GM23338 (cell line): ENCODE measurements around the gene CAPN10. TPM values are rescaled to one million over a fixed set of nuclear protein-coding genes. Genes with fewer than 3 reads are reported as not detected.

Source experiments
- ATAC-seq: fragments of 200-7000 bp; cut with Tn5 transposase; 3 replicates; pipeline ENCODE4 v1.9.1; 2020
- DNase-seq: peaks from one replicate; pipeline ENCODE4 v3.0.0-alpha.2; 2015; ENCODE audit warnings: low spot score
- H2AFZ ChIP-seq: fragments of 200-600 bp; sonication (generic); 2 replicates; pipeline ENCODE4 v1.8.0; 2016; ENCODE audit warnings: antibody characterized with exemption, mild to moderate bottlenecking, moderate library complexity
- H3F3A ChIP-seq: fragments of 200-600 bp; sonication (generic); replicated peaks from 2 replicates; pipeline ENCODE4 v1.8.0; 2017; ENCODE audit warnings: antibody characterized with exemption, mixed run types, low read depth
- H3K27ac ChIP-seq: fragments of 200-600 bp; sonication (generic); 2 replicates; pipeline ENCODE4 v1.6.1; 2016; ENCODE audit warnings: low read depth
- H3K27me3 ChIP-seq: fragments of 200-600 bp; sonication (generic); 2 replicates; pipeline ENCODE4 v1.8.0; 2016; ENCODE audit warnings: mild to moderate bottlenecking, mixed run types, moderate library complexity; ENCODE audit not compliant: insufficient read depth
- H3K36me3 ChIP-seq: fragments of 200-600 bp; sonication (generic); 2 replicates; pipeline ENCODE4 v1.8.0; 2016; ENCODE audit warnings: mild to moderate bottlenecking; ENCODE audit not compliant: insufficient read depth
- H3K4me1 ChIP-seq: fragments of 200-600 bp; sonication (generic); 2 replicates; pipeline ENCODE4 v1.8.0; 2016; ENCODE audit warnings: mild to moderate bottlenecking, moderate library complexity; ENCODE audit not compliant: insufficient read depth
- H3K4me2 ChIP-seq: fragments of 200-600 bp; sonication (generic); 2 replicates; pipeline ENCODE4 v1.7.1; 2017; ENCODE audit warnings: mixed run types
- H3K4me3 ChIP-seq: fragments of 200-600 bp; sonication (generic); 2 replicates; pipeline ENCODE4 v1.6.1; 2016; ENCODE audit warnings: mixed run types
- H3K79me2 ChIP-seq: fragments of 200-600 bp; sonication (generic); replicated peaks from 2 replicates; pipeline ENCODE4 v1.8.0; 2017; ENCODE audit warnings: mild to moderate bottlenecking; ENCODE audit not compliant: insufficient read depth
- H3K9me2 ChIP-seq: fragments of 200-600 bp; sonication (generic); 2 replicates; pipeline ENCODE4 v1.8.0; 2017; ENCODE audit not compliant: insufficient read depth
- H4K20me1 ChIP-seq: fragments of 200-600 bp; sonication (generic); replicated peaks from 2 replicates; pipeline ENCODE4 v1.8.0; 2017; ENCODE audit warnings: mild to moderate bottlenecking; ENCODE audit not compliant: insufficient read depth
- H3K27ac Mint-ChIP-seq: 2 replicates; pipeline ENCODE4 v1.8.0; 2020; ENCODE audit warnings: inconsistent platforms, mild to moderate bottlenecking, moderate library complexity, mixed read lengths
- H3K27me3 Mint-ChIP-seq: 3 replicates; pipeline ENCODE4 v1.8.0; 2022; ENCODE audit warnings: low read depth, mild to moderate bottlenecking, moderate library complexity, mixed read lengths, inconsistent platforms; ENCODE audit not compliant: insufficient read depth, poor library complexity
- H3K36me3 Mint-ChIP-seq: 3 replicates; pipeline ENCODE4 v1.8.0; 2021; ENCODE audit warnings: low read depth, mild to moderate bottlenecking, inconsistent platforms, moderate library complexity, mixed read lengths
- H3K4me1 Mint-ChIP-seq: 3 replicates; pipeline ENCODE4 v1.8.0; 2020; ENCODE audit warnings: mild to moderate bottlenecking, inconsistent platforms, mixed read lengths
- H3K4me3 Mint-ChIP-seq: 3 replicates; pipeline ENCODE4 v1.8.0; 2021; ENCODE audit warnings: moderate library complexity, mild to moderate bottlenecking, inconsistent platforms, mixed read lengths
- H3K9me3 Mint-ChIP-seq: 3 replicates; pipeline ENCODE4 v1.8.0; 2020; ENCODE audit warnings: moderate library complexity, mild to moderate bottlenecking, inconsistent platforms, mixed read lengths
- CREB1 ChIP-seq: fragments of 250-450 bp; sonication (Bioruptor Pico); IDR thresholded peaks from 2 replicates; pipeline ENCODE4 v1.5.0; 2020; ENCODE audit warnings: low read depth, mild to moderate bottlenecking, moderate library complexity
- NANOG ChIP-seq: IDR thresholded peaks from 2 replicates; pipeline ENCODE4 v1.6.1; 2016; ENCODE audit warnings: antibody characterized with exemption, borderline replicate concordance
- POLR2AphosphoS5 ChIP-seq: IDR thresholded peaks from 2 replicates; pipeline ENCODE4 v1.6.1; 2016; ENCODE audit warnings: antibody characterized with exemption, low read depth
- STAT1 ChIP-seq: IDR thresholded peaks from one replicate; pipeline ENCODE4 v1.6.1; 2016; ENCODE audit warnings: antibody characterized with exemption; ENCODE audit not compliant: unreplicated experiment
- ZNF114 ChIP-seq: fragments of 250-450 bp; sonication (Bioruptor Pico); IDR thresholded peaks from 2 replicates; pipeline ENCODE4 v1.5.0; 2020; ENCODE audit warnings: mild to moderate bottlenecking, moderate library complexity
- ZNF331 ChIP-seq: fragments of 250-450 bp; sonication (Bioruptor Pico); IDR thresholded peaks from 2 replicates; pipeline ENCODE4 v1.5.0; 2020; ENCODE audit warnings: low read depth, mild to moderate bottlenecking, moderate library complexity
- ZNF462 ChIP-seq: fragments of 250-450 bp; sonication (Bioruptor Pico); IDR thresholded peaks from 2 replicates; pipeline ENCODE4 v1.5.0; 2020; ENCODE audit warnings: mild to moderate bottlenecking, moderate library complexity
- polyA plus RNA-seq: library from polyadenylated mRNA; unstranded; fragments of >200 nt; fragmentation: Nextera tagmentation; extraction: Ambion mirVana; gene quantifications from 2 replicates; pipeline ENCODE4 v1.2.1, GENCODE V29; 2016
- total RNA-seq: library from RNA; depleted of rRNA; stranded (reverse); fragments of >200 nt; shearing (Covaris generic); gene quantifications from 2 replicates; pipeline ENCODE4 v1.2.3, GENCODE V29; 2014
- TF ChIP-seq, protein P1 (sequence below): IDR thresholded peaks from 2 replicates; pipeline ENCODE4 v1.6.1; 2016; ENCODE audit warnings: antibody characterized with exemption

Gene CAPN10
- total and polyA plus RNA-seq, 2 experiments from 2014 or later, result 30.2 to 59.8 TPM

DNA sequence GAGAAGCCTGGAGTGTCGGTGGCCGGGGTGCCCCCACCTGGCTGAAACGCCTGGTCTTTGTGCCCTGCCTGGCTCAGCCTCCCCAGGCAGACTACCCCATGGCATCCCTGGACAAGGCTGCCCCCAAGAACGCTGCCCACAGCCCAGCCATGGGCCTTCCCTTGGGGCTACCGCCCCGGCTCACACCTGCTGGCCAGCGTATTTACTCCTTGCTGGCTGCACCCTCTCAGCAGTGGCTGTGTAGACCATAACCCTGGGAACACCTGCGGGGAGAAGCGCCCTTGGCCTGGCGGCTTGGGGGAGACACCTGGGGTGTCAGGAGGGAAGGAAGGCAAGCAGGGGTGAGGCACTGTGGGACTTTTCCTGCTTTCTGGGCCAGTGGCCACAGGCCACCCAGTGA lies 17.3 kb downstream of the CAPN10 start:
- no peaks in the 10 kb centered on the region for H3K79me2 ChIP-seq
- ATAC-seq (no peak), DNase-seq (no peak)
- H3K9me3 Mint-ChIP-seq, result no peaks in the 10 kb centered on the region
- TF ChIP-seq ZNF462 (CRISPR knock-in tag) (no peak), ZNF114 (CRISPR knock-in tag) (no peak), STAT1 (no peak), POLR2AphosphoS5 (no peak), ZNF331 (CRISPR knock-in tag) (no peak), CREB1 (CRISPR knock-in tag) (no peak), NANOG (no peak)
- TF ChIP-seq, protein P1, sequence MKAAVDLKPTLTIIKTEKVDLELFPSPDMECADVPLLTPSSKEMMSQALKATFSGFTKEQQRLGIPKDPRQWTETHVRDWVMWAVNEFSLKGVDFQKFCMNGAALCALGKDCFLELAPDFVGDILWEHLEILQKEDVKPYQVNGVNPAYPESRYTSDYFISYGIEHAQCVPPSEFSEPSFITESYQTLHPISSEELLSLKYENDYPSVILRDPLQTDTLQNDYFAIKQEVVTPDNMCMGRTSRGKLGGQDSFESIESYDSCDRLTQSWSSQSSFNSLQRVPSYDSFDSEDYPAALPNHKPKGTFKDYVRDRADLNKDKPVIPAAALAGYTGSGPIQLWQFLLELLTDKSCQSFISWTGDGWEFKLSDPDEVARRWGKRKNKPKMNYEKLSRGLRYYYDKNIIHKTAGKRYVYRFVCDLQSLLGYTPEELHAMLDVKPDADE, result no peak
- no peaks in the 10 kb centered on the region for H3K27me3 ChIP-seq
- H3K9me2 ChIP-seq, result no peaks in the 10 kb centered on the region
- no peak overlapping the region for H3K27ac ChIP-seq
- no peaks in the 10 kb centered on the region for H3K4me1 Mint-ChIP-seq
- no peaks in the 10 kb centered on the region; the same call in 1 of the 2 replicates for H4K20me1 ChIP-seq
- no peaks in the 10 kb centered on the region for H3K36me3 ChIP-seq
- H3K4me1 ChIP-seq, result no peaks in the 10 kb centered on the region
- peaks cover 2% of the 10 kb centered on the region for H3K27me3 Mint-ChIP-seq
- H3K36me3 Mint-ChIP-seq, result peaks cover 2% of the 10 kb centered on the region; the same call in 1 of the 3 replicates
- no peak overlapping the region for H3K4me3 Mint-ChIP-seq
- no peak overlapping the region for H3K27ac Mint-ChIP-seq
- H3K4me2 ChIP-seq, result no peak overlapping the region
- no peaks in the 10 kb centered on the region for H3F3A ChIP-seq
- no peak overlapping the region for H2AFZ ChIP-seq
- no peak overlapping the region for H3K4me3 ChIP-seq
